RPMI8226 (cell line): Measurements from ENCODE around the gene RGS16.

ENCODE experiments used
- DNase-seq: peaks from one replicate; pipeline ENCODE4 v3.0.0-alpha.2; 2015

The RGS16 gene

DNA sequence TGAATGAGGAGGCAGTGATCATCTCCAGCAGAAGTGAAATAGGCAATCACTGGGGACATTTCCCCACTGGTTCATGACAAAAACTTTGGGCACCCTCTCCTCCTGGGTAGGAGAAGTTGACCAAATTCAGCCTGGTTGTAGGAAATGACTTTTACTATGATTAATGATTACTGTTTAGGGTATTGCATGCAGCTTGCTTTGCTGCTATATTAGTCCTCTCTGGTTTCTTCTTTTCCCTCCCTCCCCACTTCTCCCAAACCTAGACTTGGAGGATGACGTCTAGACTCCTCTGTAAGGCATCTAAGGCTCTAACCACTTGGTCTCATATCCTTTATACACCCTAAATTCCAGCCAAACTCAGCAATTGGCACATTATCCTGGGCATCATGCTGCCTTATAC is 3.4 kb upstream of the RGS16 start:
- DNase-seq: no peak

DNA sequence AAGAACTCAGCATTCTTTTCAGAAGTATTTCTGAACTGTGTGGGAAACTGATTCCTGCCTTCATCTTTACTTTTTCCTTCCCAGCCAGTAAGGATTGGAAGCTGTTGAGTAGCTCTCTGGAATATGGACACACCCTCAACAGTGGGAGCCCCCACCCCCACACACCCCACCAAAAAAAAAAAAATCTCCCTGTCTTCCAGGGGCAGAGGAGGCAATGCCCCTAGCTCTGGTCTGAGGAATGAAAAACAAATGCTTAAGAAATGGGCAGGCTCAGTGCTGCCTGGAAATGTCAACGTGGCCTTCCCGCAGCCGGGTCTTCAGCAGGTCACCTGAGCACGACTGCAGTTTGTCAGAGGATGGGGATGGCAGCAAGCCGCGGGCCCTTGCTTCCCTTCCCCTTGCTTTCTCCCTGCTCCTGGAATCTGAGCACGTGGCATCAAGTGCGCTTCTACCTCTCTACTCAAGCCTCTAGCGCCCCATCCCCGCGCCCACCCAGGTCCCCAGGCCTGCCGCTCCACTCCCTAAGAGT is 479 bp downstream of the RGS16 start:
- peak; percentile 71 for DNase-seq

DNA sequence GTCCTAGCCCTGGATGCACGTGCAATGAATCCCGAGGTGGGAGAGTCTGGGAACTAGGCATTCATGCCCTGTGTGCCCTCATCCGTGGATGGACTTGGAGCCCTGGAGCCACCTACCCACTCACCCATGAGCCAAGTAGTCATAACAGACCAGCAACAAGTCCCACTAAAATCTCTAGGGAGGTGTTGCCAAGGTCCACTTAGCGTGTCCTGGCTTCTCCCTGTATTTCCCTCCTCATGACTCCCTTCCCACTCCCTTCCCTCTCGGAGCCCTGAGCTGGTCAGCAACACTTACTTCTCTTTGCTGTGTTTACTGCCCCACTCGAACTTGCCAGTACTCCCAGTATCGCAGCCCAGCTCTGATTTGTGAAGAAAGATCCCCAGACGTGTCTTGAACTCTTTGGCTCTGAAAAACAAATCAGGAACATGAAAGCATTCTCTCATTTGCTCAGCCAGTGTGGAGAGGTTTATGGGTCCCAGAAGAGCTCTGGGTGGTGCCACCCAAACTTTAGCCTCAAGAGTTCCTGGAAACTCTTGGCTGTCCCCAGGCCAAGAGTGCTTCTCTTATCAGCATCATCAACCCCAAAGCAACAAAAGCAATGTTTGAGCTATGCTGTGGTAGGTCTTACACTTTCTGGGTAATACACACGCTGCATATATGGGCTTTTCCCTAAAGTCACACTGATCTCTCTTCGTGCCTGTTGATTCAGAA is 1.1 kb downstream of the RGS16 start:
- peak; percentile 32 for DNase-seq

DNA sequence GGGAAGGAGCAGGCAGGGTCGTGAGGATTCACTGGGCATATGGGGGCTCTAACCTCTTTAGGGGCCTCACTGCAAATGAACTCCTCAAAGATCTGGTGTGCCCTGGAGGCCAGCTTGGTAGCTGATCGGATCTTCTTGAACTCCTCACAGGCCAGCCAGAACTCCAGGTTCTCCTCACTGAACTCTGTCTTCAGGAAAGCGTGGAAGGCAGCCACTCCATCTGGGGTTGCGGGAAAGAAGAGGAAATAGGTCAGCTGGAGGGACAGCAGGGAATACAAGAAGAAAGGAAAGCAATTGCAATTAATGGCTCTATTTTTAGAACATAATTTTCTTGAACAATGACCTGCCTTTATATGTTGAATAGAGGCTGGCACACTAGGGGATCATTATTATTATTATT is 2.3 kb downstream of the RGS16 start:
- no peak for DNase-seq

DNA sequence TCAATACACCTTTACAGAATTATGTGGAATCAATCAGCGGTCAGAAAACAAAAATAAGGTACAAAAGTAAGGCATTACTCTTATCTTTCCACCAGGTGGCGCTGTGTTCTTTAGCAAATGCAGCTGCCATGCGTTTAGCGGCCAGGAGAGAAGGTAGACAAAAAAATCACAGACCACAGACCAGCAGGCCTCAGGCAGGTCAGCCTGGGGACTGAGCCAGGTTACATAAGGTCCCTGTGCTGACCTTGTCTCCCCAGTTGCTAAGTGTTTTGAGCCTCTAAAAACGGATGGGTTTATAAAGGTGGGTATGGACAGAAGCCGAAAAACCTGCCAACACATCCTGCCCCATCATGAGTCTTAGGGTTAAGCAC is 2.8 kb downstream of the RGS16 start:
- DNase-seq: peak; percentile 93

DNA sequence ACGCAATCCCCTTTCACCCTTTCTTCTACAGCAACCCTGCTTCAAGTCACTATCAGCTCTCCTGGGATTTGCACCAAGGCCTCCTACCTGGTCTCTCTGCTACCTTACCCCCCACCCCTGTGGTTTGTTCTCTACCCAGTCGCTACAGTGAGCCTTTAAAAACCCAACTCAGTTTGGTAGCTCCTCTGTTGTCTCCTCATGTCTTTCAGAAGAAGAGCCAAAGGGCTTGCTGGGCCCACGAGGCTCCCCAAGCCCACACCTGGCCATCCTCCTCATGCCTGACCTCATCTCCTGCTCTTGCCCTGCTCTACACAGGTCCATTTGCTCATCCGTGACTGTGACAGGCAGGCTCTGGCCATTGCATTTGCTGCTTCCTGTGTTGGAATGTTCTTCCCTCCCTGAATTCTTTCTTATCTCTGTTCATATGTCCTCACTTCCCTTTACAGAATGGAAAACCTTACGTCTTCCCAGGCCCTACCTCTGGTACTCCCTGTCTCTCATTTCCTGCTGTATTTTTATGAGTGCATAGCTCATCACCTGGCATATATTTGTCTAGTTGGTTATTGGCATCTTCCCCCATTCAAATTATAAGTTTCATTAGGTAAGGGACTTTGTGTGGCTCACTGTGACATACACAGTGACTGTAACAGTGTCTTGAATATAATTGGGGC is 3.3 kb downstream of the RGS16 start:
- DNase-seq: no peak

DNA sequence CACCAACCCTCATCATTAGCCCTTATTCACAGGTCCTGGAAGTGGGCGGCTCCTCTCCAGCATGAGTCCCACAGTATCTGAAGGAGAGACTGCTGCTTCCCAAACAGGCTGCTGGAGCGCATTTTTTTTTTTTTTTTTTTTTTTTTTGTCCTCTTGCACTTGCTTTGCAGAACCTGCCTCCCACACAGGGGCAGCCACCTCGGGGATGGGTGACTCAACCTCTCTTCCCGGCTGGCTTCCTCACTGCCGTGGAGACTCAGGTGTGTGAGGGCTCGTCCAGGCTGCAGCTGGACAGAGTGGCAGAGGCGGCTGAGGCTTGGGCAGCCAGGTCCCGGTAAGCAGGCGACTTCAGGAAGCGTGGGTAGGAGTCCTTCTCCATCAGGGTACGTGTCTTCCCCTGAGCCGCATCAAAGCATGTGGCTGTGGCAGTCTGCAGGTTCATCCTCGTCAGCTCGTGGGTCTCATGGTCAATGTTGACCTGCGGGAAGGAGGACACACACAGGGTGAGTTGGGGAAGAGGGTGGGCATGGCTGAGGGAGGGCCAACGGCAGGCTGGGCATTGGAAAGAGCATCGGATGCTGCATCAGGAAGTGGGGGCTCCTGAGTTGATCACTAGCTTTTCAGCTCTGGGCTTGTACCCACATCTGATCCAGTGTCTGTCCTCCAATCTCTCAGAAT is 4.0 kb downstream of the RGS16 start:
- no peak for DNase-seq

DNA sequence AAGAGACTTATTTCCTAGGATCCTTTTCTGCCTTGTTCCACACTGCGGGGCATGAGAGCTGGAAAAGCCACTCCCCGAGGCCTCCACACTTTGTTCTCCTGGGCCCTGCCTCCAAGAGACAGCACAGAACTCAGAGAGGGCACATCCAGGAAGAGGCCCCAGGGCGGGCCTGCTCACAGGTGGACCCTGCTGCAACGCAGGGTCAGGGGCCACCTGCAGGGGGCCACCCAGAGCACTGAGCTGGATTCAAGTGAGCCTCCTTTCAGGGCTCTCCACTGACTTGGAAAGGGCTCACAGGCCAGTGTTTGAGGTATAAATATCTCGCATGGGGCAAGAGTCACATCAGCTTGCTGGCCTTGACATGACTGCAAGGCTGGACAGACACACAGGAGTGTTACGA is 4.8 kb downstream of the RGS16 start:
- DNase-seq: peak; percentile 41

DNA sequence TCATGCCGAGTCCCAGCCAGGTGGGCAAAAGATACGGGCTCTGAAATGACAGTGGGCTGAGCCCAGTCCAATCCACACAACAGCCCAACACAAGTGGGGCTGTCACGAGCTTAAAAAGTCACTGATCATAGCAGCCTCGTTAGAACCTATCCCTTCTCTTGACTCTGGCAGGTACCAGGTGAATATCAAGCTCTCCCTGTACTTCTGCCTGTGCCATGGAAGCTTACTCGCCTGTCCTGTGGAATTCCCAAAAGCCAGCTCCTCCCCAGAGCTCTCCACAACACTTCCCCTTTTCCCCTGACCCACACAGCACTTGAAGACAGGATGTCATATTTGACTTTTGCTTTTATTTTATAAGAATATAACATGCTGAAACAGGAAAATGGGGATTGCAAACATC is 5.9 kb downstream of the RGS16 start:
- no peak for DNase-seq

DNA sequence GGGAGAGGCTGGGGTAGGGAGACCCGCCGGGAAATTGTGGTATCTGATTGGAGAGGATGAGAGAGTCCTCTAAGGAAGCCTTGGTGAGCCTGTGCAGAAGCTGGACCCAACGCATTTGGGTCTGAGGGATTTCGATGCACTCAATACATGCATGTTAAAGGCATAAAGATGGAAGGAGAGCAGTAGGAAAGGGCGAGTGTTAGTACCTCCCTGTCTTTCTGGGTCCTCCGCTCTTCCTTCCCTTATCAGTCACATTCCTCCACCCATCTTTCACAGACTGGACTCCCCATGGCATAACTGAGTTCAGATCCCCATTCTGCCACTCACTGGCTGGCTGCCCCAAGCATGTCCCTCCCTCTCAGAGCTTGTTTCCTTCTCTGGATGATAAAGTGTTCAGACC is 7.3 kb downstream of the RGS16 start:
- DNase-seq: no peak

DNA sequence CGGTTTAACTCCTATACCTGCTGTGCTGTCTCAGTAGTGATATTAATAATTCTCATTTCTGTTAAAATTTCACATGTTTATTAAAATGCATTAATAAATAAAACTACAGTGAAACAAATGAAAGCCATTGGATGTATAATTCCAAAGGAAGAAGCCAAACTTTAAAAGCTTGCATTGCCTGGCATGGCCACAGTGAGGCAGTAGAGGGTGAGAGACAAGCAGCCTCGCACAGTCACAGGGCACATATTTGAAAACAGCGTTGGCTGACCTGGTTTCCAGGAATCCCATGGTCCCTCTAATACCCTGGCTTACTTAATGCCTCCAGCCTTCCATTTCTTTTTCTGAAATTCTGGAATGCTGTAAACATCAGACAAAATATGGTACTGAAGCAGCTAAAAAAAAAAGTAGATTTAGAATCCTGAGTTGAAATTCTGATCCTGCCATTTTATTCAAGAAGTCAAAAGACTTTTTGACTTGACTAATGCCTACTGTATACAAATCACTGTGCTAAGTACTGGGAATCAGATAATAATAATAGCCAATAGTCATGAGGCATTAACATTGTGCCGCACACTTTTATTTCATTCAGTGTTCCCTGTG is 8.4 kb downstream of the RGS16 start:
- DNase-seq: peak; percentile 63

DNA sequence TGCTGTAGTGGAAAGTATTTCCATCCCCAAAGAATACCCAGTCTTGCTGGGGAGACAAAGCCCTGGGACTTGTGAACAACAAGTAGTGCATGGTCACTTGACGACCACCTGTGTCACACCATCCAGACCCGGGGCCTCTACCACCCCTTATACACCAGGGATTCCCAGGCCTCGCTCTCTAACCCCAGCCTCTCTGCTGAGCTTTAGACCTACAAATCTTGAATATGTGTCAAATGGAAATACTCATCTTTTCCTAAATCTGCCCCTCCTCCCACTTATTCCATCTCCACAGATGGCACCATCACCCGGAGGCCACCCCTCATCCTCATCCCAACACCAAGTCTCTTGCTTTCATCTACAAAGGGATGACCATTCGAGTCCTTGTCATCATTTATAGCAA is 14.3 kb downstream of the RGS16 start:
- DNase-seq: no peak

DNA sequence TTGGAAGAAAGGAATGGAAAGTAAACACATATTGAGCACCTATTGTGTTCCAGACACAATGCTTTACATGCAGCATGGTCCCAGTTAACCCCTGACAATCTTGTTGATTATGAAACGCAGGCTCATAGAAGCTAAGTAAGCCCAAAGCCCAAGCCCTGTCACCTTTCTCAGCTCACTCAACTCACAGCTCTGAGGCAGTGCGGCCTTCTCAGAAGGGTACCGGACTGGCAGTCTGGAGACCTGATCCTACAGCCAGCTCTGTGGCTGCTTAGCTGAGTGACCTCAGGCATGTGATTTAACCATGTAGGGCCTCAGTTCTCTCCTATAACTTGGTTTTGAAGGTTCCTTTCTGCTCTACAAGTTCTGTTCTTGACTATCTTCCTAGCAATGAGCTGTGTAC is 14.7 kb downstream of the RGS16 start:
- DNase-seq: no peak

DNA sequence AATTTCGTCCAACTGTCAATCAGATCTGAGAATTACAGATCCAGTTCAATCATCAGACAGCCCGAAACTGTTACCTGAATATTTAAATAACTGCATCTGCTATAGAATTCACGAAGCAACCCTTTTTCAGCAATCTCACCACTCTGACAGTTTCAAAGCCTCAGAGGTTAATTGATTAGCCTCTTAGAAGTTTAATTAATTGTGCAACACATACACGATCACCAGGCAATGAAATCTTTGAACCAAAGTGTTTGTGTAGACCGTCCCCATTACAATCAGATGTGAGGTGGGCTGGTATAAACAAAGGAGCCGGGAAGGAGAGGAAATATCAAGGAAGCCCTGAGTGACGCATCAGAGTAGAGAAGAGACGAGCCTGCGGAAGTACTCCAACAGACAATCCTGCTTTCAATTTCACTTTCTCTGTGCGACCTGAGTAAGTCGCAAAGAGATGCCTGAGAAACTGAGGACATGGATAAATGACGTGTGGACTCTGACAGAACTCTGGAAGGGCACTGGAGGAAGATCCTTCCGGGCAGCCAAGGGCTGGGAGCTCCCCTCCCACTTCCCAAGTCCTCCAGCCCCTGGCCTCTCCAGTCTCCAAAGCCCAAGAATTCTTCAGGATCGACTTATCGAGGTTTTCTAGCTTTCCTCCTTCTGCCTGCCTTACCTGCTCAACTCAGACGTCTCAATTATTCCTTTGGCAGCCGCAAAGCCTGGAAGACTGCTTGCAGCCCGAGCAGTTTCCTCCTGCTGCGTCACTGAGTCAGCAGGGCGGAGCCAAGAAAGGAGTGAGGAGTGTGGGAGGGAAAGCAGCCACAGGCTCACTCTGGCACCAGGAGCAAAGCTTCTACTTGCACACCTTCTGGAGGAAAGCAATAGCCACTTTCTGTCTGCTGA is 15.4 kb downstream of the RGS16 start, which contains the start of gene RNASEL:
RNASEL (minus strand) TSS at position 757 of the 897 bp plus-strand sequence. CDS start 2,450 bp downstream, outside the sequence.
- DNase-seq: peak; percentile 68

DNA sequence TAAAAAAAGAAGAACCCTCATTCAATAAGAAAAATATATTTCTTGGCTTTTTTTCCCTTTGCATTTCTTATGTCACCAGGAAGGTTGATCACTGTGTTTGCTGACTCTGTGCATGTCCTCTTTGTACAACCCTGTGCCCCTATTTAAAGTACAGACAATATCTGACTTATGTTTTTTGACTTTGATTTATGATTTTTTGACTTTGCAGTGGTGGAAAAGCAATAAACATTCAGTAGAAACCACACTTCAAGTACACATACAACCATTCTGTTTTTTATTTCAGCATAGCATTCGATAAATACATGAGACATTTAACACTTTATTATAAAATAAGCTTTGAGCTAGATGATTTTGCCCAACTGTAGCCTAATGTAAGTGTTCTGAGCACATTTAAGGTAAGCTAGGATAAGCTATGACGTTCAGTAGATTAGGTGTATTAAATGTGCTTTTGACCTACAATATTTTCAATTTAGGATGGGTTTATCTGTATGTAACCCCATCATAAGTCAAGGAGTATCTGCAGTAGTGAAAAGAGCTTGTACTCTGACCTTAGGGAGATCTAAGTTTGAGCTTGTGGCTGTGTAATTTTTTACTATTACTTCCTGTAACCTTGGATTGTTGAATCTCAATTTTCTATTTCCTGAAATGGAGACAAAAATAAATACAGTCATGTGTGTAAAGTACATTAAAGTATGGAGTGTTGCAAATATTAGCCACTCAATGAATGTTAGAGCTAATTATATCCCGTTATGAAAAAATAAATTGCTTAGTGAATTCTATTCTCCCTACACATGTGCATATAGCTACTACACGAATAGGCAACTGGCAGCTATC is 16.3 kb downstream of the RGS16 start:
- DNase-seq: no peak

DNA sequence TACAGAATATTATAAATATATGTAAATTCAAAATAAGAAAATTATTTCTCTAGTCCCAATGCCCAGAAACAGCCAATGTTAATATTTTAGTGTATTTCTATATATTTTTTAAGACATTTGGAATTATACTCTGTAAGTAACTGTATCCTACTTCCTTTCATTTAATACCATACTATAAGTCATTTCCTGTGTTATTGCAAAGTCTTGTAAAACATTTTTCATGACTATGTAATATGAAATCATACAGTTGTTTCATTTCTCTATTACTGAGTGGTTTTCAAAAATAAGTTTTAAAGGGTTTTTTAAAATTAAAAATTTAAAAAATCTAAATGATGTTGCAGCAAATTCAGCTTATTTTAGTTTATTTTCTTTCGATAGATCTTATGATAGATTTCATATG is 17.1 kb downstream of the RGS16 start:
- DNase-seq: no peak

DNA sequence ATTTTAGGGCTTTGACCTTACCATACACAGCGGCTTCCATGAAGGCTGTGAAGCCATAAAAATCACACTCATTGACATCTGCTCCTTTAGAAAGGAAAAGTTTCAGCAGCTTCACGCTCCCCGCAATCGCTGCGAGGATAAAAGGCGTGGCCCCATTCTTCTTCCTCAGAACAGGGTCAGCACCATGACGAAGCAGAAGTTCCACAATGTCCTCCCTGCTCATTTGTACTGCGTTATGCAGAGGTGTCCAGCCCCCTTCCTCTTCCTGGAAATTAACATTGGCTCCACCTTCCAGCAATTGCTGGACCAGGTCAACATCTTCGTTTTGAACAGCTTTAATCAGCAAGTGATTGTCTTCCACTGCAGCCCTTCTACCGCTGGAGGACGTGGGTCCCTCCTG is 17.8 kb downstream of the RGS16 start:
- no peak for DNase-seq

DNA sequence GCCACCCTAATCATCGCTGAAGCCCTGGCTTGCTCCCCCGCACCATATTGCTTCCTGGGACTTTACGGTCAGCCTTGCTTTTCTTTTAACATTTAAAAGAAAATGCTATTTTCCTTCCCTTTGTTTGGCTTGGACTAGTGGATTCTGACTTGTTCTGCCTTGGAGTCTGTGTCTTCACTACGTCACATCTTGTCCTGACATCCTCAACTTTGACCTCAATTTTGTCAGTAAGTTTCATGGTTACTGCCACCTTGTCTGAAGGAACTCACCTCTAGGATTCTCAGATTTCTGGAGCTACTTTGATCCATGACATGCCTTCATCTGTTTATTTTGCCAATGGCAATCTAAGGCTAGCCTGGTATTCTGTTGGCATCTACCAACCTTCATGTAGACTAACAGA is 19.4 kb downstream of the RGS16 start:
- DNase-seq: no peak

DNA sequence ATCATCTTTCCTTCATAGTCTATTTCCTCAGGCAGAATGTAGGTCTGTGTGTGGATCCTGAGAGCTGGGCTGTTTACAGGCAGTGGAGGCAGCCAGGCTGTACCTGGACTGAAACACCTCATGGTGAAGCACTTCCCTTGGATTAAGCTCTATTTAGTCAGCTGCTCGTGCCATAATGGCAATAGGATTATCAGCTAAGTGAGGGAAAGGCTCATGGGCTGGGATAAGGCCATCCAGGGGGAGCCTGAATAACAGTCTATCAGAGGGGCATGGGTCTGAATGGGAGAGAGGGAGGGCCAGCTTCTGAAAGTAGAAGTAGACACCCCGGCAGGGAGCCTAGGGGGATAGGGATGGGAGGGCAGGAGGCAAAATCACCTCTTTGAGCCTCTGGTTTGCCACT is 23.5 kb downstream of the RGS16 start:
- no peak for DNase-seq

DNA sequence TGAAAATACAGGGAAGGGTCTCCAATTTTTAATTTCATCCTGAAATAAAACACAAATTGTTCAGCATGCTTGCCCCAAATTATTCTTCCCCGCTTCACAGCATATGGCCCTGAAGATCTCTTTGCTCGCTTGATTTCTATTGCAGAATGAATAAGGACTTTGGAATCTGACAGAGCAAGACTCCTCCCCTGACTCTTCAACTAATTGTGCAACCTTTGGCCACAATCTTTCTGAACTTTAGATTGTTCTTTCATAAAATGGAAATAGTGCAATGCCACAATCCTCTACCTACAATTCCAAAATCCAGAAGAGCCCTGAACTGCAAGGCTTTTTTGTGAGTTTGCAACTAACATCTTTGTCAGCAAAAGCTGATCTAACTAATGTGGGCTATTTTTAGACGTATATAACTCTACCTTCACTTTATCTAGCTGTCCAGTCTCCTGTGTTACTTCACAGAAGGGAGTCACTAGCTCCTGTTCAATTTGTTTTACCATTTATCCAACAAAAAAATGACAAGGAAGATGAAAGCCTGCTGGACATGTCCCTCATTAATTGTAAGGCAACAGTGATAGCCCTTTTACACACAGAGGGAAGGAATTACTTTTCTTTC is 28.5 kb downstream of the RGS16 start:
- no peak for DNase-seq

DNA sequence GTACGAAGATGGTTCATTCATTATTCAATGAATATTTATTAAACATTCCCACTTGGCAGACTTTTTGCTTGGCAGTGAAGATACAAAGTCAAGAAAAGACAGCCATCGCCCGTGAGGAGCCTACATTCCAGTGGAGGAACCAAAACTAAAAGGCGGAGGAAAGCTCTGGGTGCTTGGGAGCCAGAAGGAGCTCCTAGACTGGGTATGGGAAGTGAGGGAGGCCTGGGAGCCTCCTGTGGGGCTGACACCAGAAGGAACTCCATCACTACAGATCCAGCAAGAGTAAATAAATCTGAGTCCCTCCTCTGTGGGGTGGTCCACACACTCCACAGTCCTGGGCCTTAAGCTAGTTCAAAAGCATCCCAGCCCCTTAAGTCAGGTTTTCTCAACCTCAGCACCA is 30.0 kb downstream of the RGS16 start:
- DNase-seq: no peak
